GM12878 (cell line): ENCODE results near the gene CFAP161. TPM values are rescaled to one million over a fixed set of nuclear protein-coding genes. Genes with fewer than 3 reads are reported as not detected.

Experiments
- ATAC-seq: fragments of 200-7000 bp; cut with Tn5 transposase; 3 replicates; pipeline ENCODE4 v1.9.1; 2020; ENCODE audit warnings: mild to moderate bottlenecking, moderate library complexity
- BruUV-seq: library from RNA; stranded (reverse); fragments of 400-500 nt; replicated peaks from 2 replicates; lab custom pipeline; 2021; lab: Mats Ljungman, UMichigan
- CTCF ChIA-PET: fragments of 300-600 bp; sonication (Branson Sonifier 250); formaldehyde crosslinking; extraction: SDS; loops from one replicate; lab custom pipeline; 2021; ENCODE audit warnings: inconsistent platforms; lab: Yijun Ruan, JAX
- POLR2A ChIA-PET: fragments of 350-600 bp; formaldehyde crosslinking; extraction: SDS; loops from one replicate; lab custom pipeline; 2021; ENCODE audit warnings: inconsistent platforms; lab: Charles Lee
- RAD21 ChIA-PET: fragments of 300-600 bp; sonication (Branson Sonifier 250); formaldehyde crosslinking; loops from one replicate; lab custom pipeline; 2023; ENCODE audit warnings: antibody characterized with exemption; ENCODE audit not compliant: unreplicated experiment; lab: Charles Lee
- SMC1A ChIA-PET: fragments of 300-600 bp; sonication (Branson Sonifier 250); formaldehyde crosslinking; loops from one replicate; lab custom pipeline; 2023; ENCODE audit not compliant: unreplicated experiment, uncharacterized antibody; lab: Charles Lee
- DNase-seq: peaks from one replicate; pipeline ENCODE4 v3.0.0-alpha.2; 2011; ENCODE audit warnings: low read depth, low spot score
- FAIRE-seq: peaks from 3 replicates; lab custom pipeline; 2011; peaks lifted over from hg19 to GRCh38; lab: Jason Lieb, UNC
- H2AFZ ChIP-seq: 2 replicates; pipeline ENCODE4 v1.6.0; 2011; ENCODE audit warnings: low read depth, low read length, control low read depth; ENCODE audit not compliant: control insufficient read depth
- H3K27ac ChIP-seq: 2 replicates; pipeline ENCODE4 v1.5.1; 2011; ENCODE audit warnings: control low read depth; ENCODE audit not compliant: control insufficient read depth, insufficient read depth
- H3K27me3 ChIP-seq, 2 experiments: replicated peaks in 1 of 2; 2 replicates each; pipeline versions ENCODE4 v1.6.0 to v1.6.1; 2011; ENCODE audit warnings: low read length in 1 of 2; ENCODE audit not compliant: control insufficient read depth in 2 of 2, insufficient read depth in 2 of 2
- H3K36me3 ChIP-seq, 2 experiments: 2 replicates each; pipeline ENCODE4 v1.5.1; 2011; ENCODE audit warnings: low read length in 1 of 2; ENCODE audit not compliant: control insufficient read depth in 2 of 2, insufficient read depth in 2 of 2
- H3K4me1 ChIP-seq: 2 replicates; pipeline ENCODE4 v1.6.1; 2011; ENCODE audit warnings: mild to moderate bottlenecking, low read length, moderate library complexity, mixed read lengths; ENCODE audit not compliant: control insufficient read depth, insufficient read depth
- H3K4me2 ChIP-seq: 2 replicates; pipeline ENCODE4 v1.6.0; 2011; ENCODE audit warnings: control low read depth; ENCODE audit not compliant: control insufficient read depth, insufficient read depth
- H3K4me3 ChIP-seq: fragments of 200-600 bp; sonication (generic); 2 replicates; pipeline ENCODE4 v1.5.1; 2016
- H3K79me2 ChIP-seq: 2 replicates; pipeline ENCODE4 v1.6.0; 2011; ENCODE audit warnings: low read length; ENCODE audit not compliant: control insufficient read depth, insufficient read depth
- H3K9ac ChIP-seq: 2 replicates; pipeline ENCODE4 v1.8.0; 2011; ENCODE audit warnings: low read length, control low read depth, mixed read lengths; ENCODE audit not compliant: control insufficient read depth, insufficient read depth
- H3K9me3 ChIP-seq: replicated peaks from 3 replicates; pipeline ENCODE4 v1.5.1; 2011; ENCODE audit warnings: mild to moderate bottlenecking, low read length; ENCODE audit not compliant: control insufficient read depth, insufficient read depth
- H4K20me1 ChIP-seq: 2 replicates; pipeline ENCODE4 v1.6.0; 2011; ENCODE audit not compliant: control insufficient read depth, insufficient read depth
- CHD1 ChIP-seq: IDR thresholded peaks from 2 replicates; pipeline ENCODE4 v1.6.1; 2012; ENCODE audit warnings: low read depth, low read length, improper control_type of control experiment
- CHD2 ChIP-seq: IDR thresholded peaks from 2 replicates; pipeline ENCODE4 v1.6.1; 2011; ENCODE audit warnings: low read depth, low read length, improper control_type of control experiment, borderline replicate concordance
- ETV6 ChIP-seq, 2 experiments: fragments of 450-650 bp in 1 of 2; IDR thresholded peaks in 1 of 2; conservative IDR thresholded peaks in 1 of 2; 2 replicates each; pipeline ENCODE4 v1.6.1; 2014; ENCODE audit warnings: antibody characterized with exemption in 1 of 2, borderline replicate concordance in 1 of 2, low read depth in 1 of 2, mild to moderate bottlenecking in 1 of 2, moderate library complexity in 1 of 2
- MTA3 ChIP-seq: IDR thresholded peaks from 2 replicates; pipeline ENCODE4 v1.6.1; 2012; ENCODE audit warnings: low read length, inconsistent platforms, borderline replicate concordance
- NFIC ChIP-seq: IDR thresholded peaks from 2 replicates; pipeline ENCODE4 v1.6.1; 2012; ENCODE audit warnings: low read depth, mild to moderate bottlenecking, inconsistent platforms, low read length, moderate library complexity
- NFXL1 ChIP-seq: fragments of 450-650 bp; IDR thresholded peaks from 2 replicates; pipeline ENCODE4 v1.6.1; 2017; ENCODE audit warnings: antibody characterized with exemption, mild to moderate bottlenecking, borderline replicate concordance
- RB1 ChIP-seq: fragments of 450-650 bp; formaldehyde crosslinking; IDR thresholded peaks from 2 replicates; pipeline ENCODE4 v1.6.1; 2017; ENCODE audit warnings: mild to moderate bottlenecking, borderline replicate concordance
- SPI1 ChIP-seq: IDR thresholded peaks from 2 replicates; pipeline ENCODE4 v1.6.1; 2011; ENCODE audit warnings: low read depth, mild to moderate bottlenecking, low read length, moderate library complexity, borderline replicate concordance; ENCODE audit not compliant: insufficient read depth
- TCF7 ChIP-seq: IDR thresholded peaks from 2 replicates; pipeline ENCODE4 v1.6.1; 2014; ENCODE audit warnings: antibody characterized with exemption, borderline replicate concordance
- ZNF207 ChIP-seq: fragments of 450-650 bp; IDR thresholded peaks from 2 replicates; pipeline ENCODE4 v1.6.1; 2014; ENCODE audit warnings: antibody characterized with exemption, mild to moderate bottlenecking, borderline replicate concordance
- WGBS: methylation state at CpG from one replicate; pipeline ENCODE4 v1.1.6; 2016; ENCODE audit warnings: low lambda C conversion rate; ENCODE audit not compliant: insufficient replicate concordance, insufficient coverage; ENCODE audit errors: missing lambda C conversion rate; 5-methylcytosine and 5-hydroxymethylcytosine counted together
- in situ Hi-C: fragments of 300-500 bp; cut with MboI; formaldehyde crosslinking; loops from 9 replicates; pipeline ENCODE4 v1.14.3; 2018; ENCODE audit warnings: mixed read lengths
- intact Hi-C: fragments of 100-400 bp; cut with micrococcal nuclease; formaldehyde crosslinking; loops from one replicate; pipeline ENCODE4 v1.14.2; 2022; ENCODE audit not compliant: unreplicated experiment
- polyA plus RNA-seq, 11 experiments: library from polyadenylated mRNA; depleted of rRNA in 4 of 11; unstranded in 6 of 11; stranded (reverse) in 5 of 11; fragments of >200 nt; fragmentation: Nextera tagmentation in 4 of 11; fragmentation: Illumina TruSeq in 1 of 11; extraction: Ambion mirVana in 4 of 11; extraction: Trizol in 1 of 11; gene quantifications; 1 replicate in 1 of 11; 2 replicates in 10 of 11; pipeline versions ENCODE4 v1.2.1 to v1.2.3, GENCODE V29; 2011 to 2016; ENCODE audit warnings: inconsistent platforms in 2 of 11, missing spikeins in 2 of 11, low read depth in 1 of 11
- total RNA-seq, 4 experiments: library from RNA; depleted of rRNA in 3 of 4; stranded (reverse); fragments of >200 nt in 3 of 4; fragmentation: Illumina TruSeq in 1 of 4; extraction: Trizol in 1 of 4; gene quantifications; 2 replicates each; pipeline versions ENCODE4 v1.2.1 to v1.2.3, GENCODE V29; 2013 to 2021
- TF ChIP-seq, protein P1 (sequence below): fragments of 450-650 bp; conservative IDR thresholded peaks from 2 replicates; pipeline ENCODE4 v1.6.1; 2017; ENCODE audit warnings: mild to moderate bottlenecking, moderate library complexity
- TF ChIP-seq, protein P2 (sequence below): fragments of 150-350 bp; IDR thresholded peaks from 2 replicates; pipeline ENCODE4 v1.6.1; 2014; ENCODE audit warnings: mild to moderate bottlenecking, low read depth, low read length

The CFAP161 gene
- total and polyA plus RNA-seq, 10 of the 15 experiments (the other 5 are each of a cell fraction or from before 2014, with no cell fraction given) = 0.31 TPM; not detected in 9

DNA sequence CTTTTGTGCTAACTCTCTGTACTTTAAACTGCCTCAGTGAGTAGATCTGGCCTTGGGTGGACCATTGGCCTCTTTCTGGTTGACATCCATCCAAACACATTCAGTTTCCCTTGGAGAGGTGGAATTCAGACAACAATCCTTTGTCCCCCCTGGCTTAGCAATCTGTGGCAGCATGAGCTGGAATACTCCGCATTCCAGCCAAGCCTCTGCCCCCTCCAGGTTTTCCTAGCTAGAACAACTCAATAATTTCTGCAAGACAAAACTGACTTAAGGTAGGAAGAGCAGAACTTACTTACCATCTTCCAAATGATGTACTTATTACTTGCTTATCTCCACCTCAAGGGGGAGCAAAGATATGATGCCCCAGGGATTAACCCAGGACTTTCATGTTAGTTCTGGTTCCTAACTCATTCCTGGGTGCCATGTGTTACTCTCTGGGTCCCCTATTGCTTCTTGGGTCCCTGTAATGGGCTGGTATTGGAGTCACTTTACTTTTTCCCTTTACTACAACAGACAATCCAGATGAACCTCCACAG lies 40.8 kb downstream of the CFAP161 start:
- SMC1A ChIA-PET = interaction anchor here (1.7 to 1.9 kb wide), 2 partner anchors 14 to 91 kb away, joined by 3 to 4 read pairs; no protein-coding TSS in a partner anchor
- intact Hi-C loops = no loop called here
- H3K36me3 ChIP-seq = no peaks in the 10 kb centered on the region
- FAIRE-seq (no peak), ATAC-seq (no peak), DNase-seq (no peak)
- in situ Hi-C loops = no loop called here
- POLR2A ChIA-PET = no interaction called here
- no peak overlapping the region for H3K4me3 ChIP-seq
- no peak overlapping the region for H2AFZ ChIP-seq
- H3K27ac ChIP-seq = no peak overlapping the region
- no peaks in the 10 kb centered on the region for H3K9me3 ChIP-seq
- no peaks in the 10 kb centered on the region; a peak in 1 of 4 replicates for H3K27me3 ChIP-seq
- no peak overlapping the region for H3K4me2 ChIP-seq
- no peak for TF ChIP-seq CHD1
- no peak for TF ChIP-seq RB1
- TF ChIP-seq TCF7 = no peak
- TF ChIP-seq ETV6 (conservative IDR thresholded peaks at IDR 0.05 in 1 of 2, IDR thresholded peaks at IDR 0.05 in 1 of 2; ENCODE audit: borderline replicate concordance in 1 of 2, low read depth in 1 of 2) = no peak
- TF ChIP-seq NFIC = no peak
- TF ChIP-seq, protein P1, sequence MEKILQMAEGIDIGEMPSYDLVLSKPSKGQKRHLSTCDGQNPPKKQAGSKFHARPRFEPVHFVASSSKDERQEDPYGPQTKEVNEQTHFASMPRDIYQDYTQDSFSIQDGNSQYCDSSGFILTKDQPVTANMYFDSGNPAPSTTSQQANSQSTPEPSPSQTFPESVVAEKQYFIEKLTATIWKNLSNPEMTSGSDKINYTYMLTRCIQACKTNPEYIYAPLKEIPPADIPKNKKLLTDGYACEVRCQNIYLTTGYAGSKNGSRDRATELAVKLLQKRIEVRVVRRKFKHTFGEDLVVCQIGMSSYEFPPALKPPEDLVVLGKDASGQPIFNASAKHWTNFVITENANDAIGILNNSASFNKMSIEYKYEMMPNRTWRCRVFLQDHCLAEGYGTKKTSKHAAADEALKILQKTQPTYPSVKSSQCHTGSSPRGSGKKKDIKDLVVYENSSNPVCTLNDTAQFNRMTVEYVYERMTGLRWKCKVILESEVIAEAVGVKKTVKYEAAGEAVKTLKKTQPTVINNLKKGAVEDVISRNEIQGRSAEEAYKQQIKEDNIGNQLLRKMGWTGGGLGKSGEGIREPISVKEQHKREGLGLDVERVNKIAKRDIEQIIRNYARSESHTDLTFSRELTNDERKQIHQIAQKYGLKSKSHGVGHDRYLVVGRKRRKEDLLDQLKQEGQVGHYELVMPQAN = no peak
- no peak for TF ChIP-seq MTA3
- TF ChIP-seq NFXL1 = no peak
- no peak for TF ChIP-seq SPI1
- no peak for TF ChIP-seq ZNF207
- TF ChIP-seq, protein P2, sequence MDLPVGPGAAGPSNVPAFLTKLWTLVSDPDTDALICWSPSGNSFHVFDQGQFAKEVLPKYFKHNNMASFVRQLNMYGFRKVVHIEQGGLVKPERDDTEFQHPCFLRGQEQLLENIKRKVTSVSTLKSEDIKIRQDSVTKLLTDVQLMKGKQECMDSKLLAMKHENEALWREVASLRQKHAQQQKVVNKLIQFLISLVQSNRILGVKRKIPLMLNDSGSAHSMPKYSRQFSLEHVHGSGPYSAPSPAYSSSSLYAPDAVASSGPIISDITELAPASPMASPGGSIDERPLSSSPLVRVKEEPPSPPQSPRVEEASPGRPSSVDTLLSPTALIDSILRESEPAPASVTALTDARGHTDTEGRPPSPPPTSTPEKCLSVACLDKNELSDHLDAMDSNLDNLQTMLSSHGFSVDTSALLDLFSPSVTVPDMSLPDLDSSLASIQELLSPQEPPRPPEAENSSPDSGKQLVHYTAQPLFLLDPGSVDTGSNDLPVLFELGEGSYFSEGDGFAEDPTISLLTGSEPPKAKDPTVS = no peak
- no peak for TF ChIP-seq CHD2
- no peaks in the 10 kb centered on the region for H4K20me1 ChIP-seq
- CTCF ChIA-PET = interaction anchor here (0.7 to 1.7 kb wide), 2 partner anchors 57 to 91 kb away, joined by 3 to 5 read pairs; no protein-coding TSS in a partner anchor
- no peaks in the 10 kb centered on the region for H3K4me1 ChIP-seq
- RAD21 ChIA-PET = no interaction called here
- WGBS = 58% methylated on average over 1 of the region's 1 CpG
- no TSS peak for BruUV-seq
- H3K79me2 ChIP-seq = no peaks in the 10 kb centered on the region
- no peak overlapping the region for H3K9ac ChIP-seq
